GM12873 (cell line): Measurements from ENCODE around the gene EIF3I.

Source experiments
- CTCF ChIP-seq: IDR thresholded peaks from 2 replicates; pipeline ENCODE4 v1.5.1; 2012; ENCODE audit warnings: low read depth, mild to moderate bottlenecking, moderate library complexity, low read length, control low read depth; ENCODE audit not compliant: insufficient read depth; ENCODE audit errors: missing control alignments

Gene EIF3I

GRCh38 chr1:32223683-32224082 is 1.5 kb downstream of the EIF3I start:
- TF ChIP-seq CTCF, result peak; percentile 3

GRCh38 chr1:32224285-32224684 is 2.1 kb downstream of the EIF3I start:
- no peak for TF ChIP-seq CTCF

DNA sequence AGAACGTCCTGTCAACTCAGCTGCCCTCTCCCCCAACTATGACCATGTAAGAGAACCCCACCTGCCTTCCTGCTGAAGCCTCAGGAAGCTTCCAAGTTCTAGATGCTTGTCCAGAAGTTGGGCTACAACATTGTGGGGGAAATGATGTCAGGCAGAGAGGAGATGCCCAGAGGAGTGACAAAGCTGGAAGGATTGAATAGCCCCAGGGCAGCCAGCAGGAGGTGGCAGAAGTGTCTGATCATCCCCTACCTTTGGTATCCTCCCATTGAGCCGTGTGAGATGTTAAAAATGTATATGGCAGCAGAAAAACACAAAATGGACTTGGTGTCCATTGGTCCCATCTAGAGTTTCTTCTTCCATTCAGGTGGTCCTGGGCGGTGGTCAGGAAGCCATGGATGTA is 6.6 kb downstream of the EIF3I start:
- no peak for TF ChIP-seq CTCF

- TF ChIP-seq CTCF, result no peak
Observed at GRCh38 chr1:32231843-32232432, 9.7 kb downstream of the EIF3I start.

- no peak for TF ChIP-seq CTCF
Observed at GRCh38 chr1:32232558-32233304, 10.5 kb downstream of the EIF3I start.

- no peak for TF ChIP-seq CTCF
Observed at GRCh38 chr1:32234792-32235191, 12.6 kb downstream of the EIF3I start.

- no peak for TF ChIP-seq CTCF
Observed at GRCh38 chr1:32239337-32239736, 17.1 kb downstream of the EIF3I start.
